RWPE2 (cell line): ENCODE results near the gene MOB4.
"Not testable (repeated sequence)": the region's sequence is repeated elsewhere in the genome, so short reads cannot be mapped to it uniquely, and the experiment has no call there.

ENCODE experiments used
- ATAC-seq: fragments of 200-7000 bp; cut with Tn5 transposase; 3 replicates; pipeline ENCODE4 v1.9.1; 2021; ENCODE audit warnings: low read depth
- DNase-seq: peaks from one replicate; pipeline ENCODE4 v3.0.0-alpha.2; 2020; ENCODE audit warnings: low spot score
- H3K27ac ChIP-seq: fragments of 450-650 bp; 2 replicates; pipeline ENCODE4 v1.5.1; 2017; ENCODE audit warnings: mild to moderate bottlenecking; ENCODE audit not compliant: poor library complexity, severe bottlenecking
- H3K27me3 ChIP-seq: fragments of 250-450 bp; sonication (Bioruptor Pico); 2 replicates; pipeline ENCODE4 v1.5.1; 2021; ENCODE audit warnings: mild to moderate bottlenecking, moderate library complexity; ENCODE audit not compliant: insufficient read depth, poor library complexity, severe bottlenecking
- H3K36me3 ChIP-seq: fragments of 250-450 bp; sonication (Bioruptor Pico); 2 replicates; pipeline ENCODE4 v1.5.1; 2020; ENCODE audit warnings: low read depth, mild to moderate bottlenecking, moderate library complexity
- H3K4me1 ChIP-seq: fragments of 250-450 bp; sonication (Bioruptor Pico); 2 replicates; pipeline ENCODE4 v1.5.1; 2021; ENCODE audit warnings: mild to moderate bottlenecking, moderate library complexity; ENCODE audit not compliant: insufficient read depth, poor library complexity, severe bottlenecking
- H3K4me3 ChIP-seq: fragments of 250-450 bp; sonication (Bioruptor Pico); 2 replicates; pipeline ENCODE4 v1.5.1; 2021; ENCODE audit warnings: mild to moderate bottlenecking, moderate library complexity; ENCODE audit not compliant: severe bottlenecking
- H3K9me3 ChIP-seq: fragments of 250-450 bp; sonication (Bioruptor Pico); 2 replicates; pipeline ENCODE4 v1.5.1; 2021; ENCODE audit warnings: mild to moderate bottlenecking, moderate library complexity; ENCODE audit not compliant: severe bottlenecking
- TF ChIP-seq, protein P1 (sequence below): fragments of 450-650 bp; IDR thresholded peaks from one replicate; pipeline ENCODE4 v1.5.1; 2017; ENCODE audit warnings: mild to moderate bottlenecking, moderate library complexity; ENCODE audit not compliant: poor library complexity, severe bottlenecking

The MOB4 gene

DNA sequence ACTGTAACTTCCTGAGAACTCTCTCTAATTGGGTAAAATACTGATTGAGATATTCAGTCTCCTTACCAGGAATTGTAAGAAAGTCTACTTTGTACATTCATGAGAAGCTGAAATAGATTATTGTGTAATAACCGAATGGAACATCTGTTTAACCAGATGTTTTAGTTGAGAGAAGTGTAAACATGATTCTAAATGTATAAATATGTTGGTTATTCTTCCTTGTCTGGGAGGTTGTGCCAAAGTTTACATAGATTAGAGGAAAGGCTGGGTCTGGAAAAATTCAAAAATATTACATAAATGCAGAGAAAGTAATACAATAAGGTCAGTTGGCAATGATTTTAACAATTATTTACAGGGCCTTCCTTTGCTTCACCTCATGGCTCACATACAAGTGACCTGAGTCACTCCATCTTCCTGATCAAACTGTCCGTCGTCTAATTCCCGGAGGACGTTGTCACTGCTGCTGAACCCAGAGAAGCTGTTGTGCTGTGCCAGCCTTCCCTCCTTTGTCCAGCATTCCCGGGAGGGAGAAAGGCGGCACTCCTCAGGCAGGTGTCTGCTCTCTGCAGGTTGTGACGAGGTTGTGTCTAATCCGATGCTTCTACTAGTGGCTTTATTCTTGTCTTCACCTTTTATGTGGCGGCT is 55.9 kb downstream of the MOB4 start:
- H3K36me3 ChIP-seq: no peaks in the 10 kb centered on the region; the same call in 1 of the 2 replicates
- no peak overlapping the region for H3K27ac ChIP-seq
- no peak overlapping the region for H3K4me3 ChIP-seq
- ATAC-seq (peak; percentile 43; the same call in 1 of the 3 replicates), DNase-seq (no peak)
- TF ChIP-seq, protein P1, sequence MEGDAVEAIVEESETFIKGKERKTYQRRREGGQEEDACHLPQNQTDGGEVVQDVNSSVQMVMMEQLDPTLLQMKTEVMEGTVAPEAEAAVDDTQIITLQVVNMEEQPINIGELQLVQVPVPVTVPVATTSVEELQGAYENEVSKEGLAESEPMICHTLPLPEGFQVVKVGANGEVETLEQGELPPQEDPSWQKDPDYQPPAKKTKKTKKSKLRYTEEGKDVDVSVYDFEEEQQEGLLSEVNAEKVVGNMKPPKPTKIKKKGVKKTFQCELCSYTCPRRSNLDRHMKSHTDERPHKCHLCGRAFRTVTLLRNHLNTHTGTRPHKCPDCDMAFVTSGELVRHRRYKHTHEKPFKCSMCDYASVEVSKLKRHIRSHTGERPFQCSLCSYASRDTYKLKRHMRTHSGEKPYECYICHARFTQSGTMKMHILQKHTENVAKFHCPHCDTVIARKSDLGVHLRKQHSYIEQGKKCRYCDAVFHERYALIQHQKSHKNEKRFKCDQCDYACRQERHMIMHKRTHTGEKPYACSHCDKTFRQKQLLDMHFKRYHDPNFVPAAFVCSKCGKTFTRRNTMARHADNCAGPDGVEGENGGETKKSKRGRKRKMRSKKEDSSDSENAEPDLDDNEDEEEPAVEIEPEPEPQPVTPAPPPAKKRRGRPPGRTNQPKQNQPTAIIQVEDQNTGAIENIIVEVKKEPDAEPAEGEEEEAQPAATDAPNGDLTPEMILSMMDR: no peak
- H3K27me3 ChIP-seq: no peaks in the 10 kb centered on the region
- no peaks in the 10 kb centered on the region for H3K9me3 ChIP-seq
- no peaks in the 10 kb centered on the region for H3K4me1 ChIP-seq

GRCh38 chr2:197573608-197574007 is 57.7 kb downstream of the MOB4 start:
- Histone ChIP-seq H3K4me1 (no peaks in the 10 kb centered on the region), H3K27ac (no peak overlapping the region), H3K36me3 (no peaks in the 10 kb centered on the region; the same call in 1 of the 2 replicates), H3K4me3 (no peak overlapping the region), H3K9me3 (no peaks in the 10 kb centered on the region), H3K27me3 (no peaks in the 10 kb centered on the region)
- TF ChIP-seq, protein P1: no peak
- ATAC-seq (no peak), DNase-seq (no peak)

GRCh38 chr2:197575987-197576386 is 60.1 kb downstream of the MOB4 start:
- Histone ChIP-seq H3K27ac (no peak overlapping the region), H3K4me3 (no peak overlapping the region), H3K9me3 (no peaks in the 10 kb centered on the region), H3K4me1 (no peaks in the 10 kb centered on the region), H3K27me3 (no peaks in the 10 kb centered on the region), H3K36me3 (no peaks in the 10 kb centered on the region; the same call in 1 of the 2 replicates)
- ATAC-seq: peak; percentile 65
- TF ChIP-seq, protein P1: no peak
- DNase-seq: no peak

DNA sequence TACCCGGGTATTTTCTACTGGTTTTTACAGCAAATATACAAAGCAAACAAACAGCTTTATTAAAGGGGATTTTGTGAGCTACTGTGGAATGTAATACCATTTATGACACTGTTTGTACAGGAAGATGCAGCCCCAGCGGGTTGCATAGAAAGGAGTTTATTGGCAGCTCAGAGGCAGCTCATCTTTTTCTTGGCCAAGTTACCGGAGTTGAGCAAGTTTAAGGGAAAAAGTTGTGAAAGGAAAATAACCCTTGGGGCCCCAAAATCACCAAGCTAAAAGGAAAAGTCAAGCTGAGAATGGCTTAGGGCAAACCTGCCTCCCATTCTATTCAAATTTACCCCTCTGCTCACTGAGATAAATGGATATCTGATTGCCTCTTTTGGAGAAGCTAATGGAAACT is 60.8 kb downstream of the MOB4 start:
- ATAC-seq: peak; percentile 74; the same call in 2 of the 3 replicates
- Histone ChIP-seq H3K27ac (no peak overlapping the region), H3K4me1 (no peaks in the 10 kb centered on the region), H3K27me3 (no peaks in the 10 kb centered on the region), H3K4me3 (no peak overlapping the region), H3K9me3 (no peaks in the 10 kb centered on the region), H3K36me3 (no peaks in the 10 kb centered on the region)
- no peak for DNase-seq
- TF ChIP-seq, protein P1: no peak

GRCh38 chr2:197577446-197577845 is 61.6 kb downstream of the MOB4 start:
- Histone ChIP-seq H3K9me3 (no peaks in the 10 kb centered on the region), H3K36me3 (no peaks in the 10 kb centered on the region), H3K27ac (no peak overlapping the region), H3K27me3 (no peaks in the 10 kb centered on the region), H3K4me3 (no peak overlapping the region), H3K4me1 (no peaks in the 10 kb centered on the region)
- TF ChIP-seq, protein P1: no peak
- ATAC-seq (no peak), DNase-seq (no peak)

- not testable (repeated sequence) for H3K27me3 ChIP-seq, DNase-seq, H3K4me1 ChIP-seq, H3K9me3 ChIP-seq, H3K36me3 ChIP-seq, H3K27ac ChIP-seq, H3K4me3 ChIP-seq, ATAC-seq
Measured at GRCh38 chr2:197578294-197578693, 62.4 kb downstream of the MOB4 start.

DNA sequence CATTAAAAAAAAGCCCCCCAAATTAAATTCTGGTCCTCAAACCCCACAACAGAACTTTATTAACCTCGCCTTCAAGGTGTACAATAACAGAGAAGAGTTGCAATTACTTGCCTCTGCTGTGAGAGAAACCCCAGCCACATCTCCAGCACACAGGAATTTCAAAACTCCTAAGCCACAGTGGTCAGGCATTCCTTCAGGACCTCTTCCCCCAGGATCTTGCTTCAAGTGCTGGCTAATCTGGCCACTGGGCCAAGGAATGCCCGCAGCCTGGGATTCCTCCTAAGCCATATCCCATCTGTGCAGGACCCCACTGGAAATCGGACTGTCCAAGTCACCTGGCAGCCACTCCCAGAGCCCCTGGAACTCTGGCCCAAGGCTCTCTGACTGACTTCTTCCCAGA is 64.3 kb downstream of the MOB4 start:
- not testable (repeated sequence) for H3K27ac ChIP-seq, H3K4me1 ChIP-seq, DNase-seq, H3K27me3 ChIP-seq, H3K9me3 ChIP-seq, H3K4me3 ChIP-seq, ATAC-seq, H3K36me3 ChIP-seq
